OCI-LY7 (cell line): ENCODE results near the gene HELQ.

Experiments
- EZH2phosphoT487 ChIP-seq: fragments of 200-600 bp; sonication (generic); IDR thresholded peaks from 2 replicates; pipeline ENCODE4 v1.6.1; 2018; ENCODE audit warnings: low read depth, borderline replicate concordance, mild to moderate bottlenecking, mixed run types, antibody characterized with exemption, low read length, moderate library complexity, mixed read lengths
- TF ChIP-seq, protein P1 (sequence below): fragments of 200-600 bp; sonication (generic); conservative IDR thresholded peaks from 2 replicates; pipeline ENCODE4 v1.5.1; 2014; ENCODE audit warnings: mild to moderate bottlenecking, antibody characterized with exemption, low read length, moderate library complexity, mixed read lengths

DNA sequence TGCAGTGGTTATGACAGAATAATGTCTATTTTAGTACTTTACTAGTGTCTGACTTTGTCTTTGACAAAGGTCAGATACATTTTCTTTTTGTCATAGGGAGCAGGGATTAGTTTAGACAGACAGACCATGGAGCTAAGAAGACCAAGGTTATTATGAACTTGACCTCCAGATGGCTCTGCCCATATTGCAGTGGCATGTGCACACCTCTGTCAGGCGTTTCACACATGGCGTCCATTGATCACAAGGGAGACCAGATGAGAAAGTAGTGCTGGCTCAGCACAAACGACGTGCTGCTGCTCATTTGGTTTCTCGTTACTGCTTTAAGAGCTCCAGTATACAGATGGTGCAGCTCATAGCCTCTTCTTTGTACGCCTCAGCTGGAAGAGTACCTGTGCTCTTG is 64.7 kb downstream of the HELQ start:
- TF ChIP-seq, protein P1, sequence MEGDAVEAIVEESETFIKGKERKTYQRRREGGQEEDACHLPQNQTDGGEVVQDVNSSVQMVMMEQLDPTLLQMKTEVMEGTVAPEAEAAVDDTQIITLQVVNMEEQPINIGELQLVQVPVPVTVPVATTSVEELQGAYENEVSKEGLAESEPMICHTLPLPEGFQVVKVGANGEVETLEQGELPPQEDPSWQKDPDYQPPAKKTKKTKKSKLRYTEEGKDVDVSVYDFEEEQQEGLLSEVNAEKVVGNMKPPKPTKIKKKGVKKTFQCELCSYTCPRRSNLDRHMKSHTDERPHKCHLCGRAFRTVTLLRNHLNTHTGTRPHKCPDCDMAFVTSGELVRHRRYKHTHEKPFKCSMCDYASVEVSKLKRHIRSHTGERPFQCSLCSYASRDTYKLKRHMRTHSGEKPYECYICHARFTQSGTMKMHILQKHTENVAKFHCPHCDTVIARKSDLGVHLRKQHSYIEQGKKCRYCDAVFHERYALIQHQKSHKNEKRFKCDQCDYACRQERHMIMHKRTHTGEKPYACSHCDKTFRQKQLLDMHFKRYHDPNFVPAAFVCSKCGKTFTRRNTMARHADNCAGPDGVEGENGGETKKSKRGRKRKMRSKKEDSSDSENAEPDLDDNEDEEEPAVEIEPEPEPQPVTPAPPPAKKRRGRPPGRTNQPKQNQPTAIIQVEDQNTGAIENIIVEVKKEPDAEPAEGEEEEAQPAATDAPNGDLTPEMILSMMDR: peak; percentile 53; the same call in 1 of the 2 replicates
- TF ChIP-seq EZH2phosphoT487: no peak
